Ovary (tissue), 9 donors: ENCODE measurements around the gene TNP2. TPM values are rescaled to one million over a fixed set of nuclear protein-coding genes. Genes with fewer than 3 reads are reported as not detected.

Experiments
- DNase-seq, 5 donors: peaks; one replicate each; pipeline ENCODE4 v3.0.0-alpha.2; 2019 to 2020
- H3K27ac ChIP-seq, 2 donors: fragments of 200-600 bp; one replicate each; pipeline versions ENCODE4 v1.5.1 to v1.8.0; 2019 to 2022
- H3K27me3 ChIP-seq: fragments of 200-600 bp; one replicate; pipeline ENCODE4 v1.8.0; 2022
- H3K36me3 ChIP-seq: fragments of 200-600 bp; sonication (generic); one replicate; pipeline ENCODE4 v1.5.1; 2019
- H3K4me1 ChIP-seq: one replicate; pipeline ENCODE4 v1.8.1; 2013; ENCODE audit warnings: mild to moderate bottlenecking, moderate library complexity; ENCODE audit not compliant: insufficient read depth
- H3K4me3 ChIP-seq: fragments of 200-600 bp; sonication (generic); one replicate; pipeline ENCODE4 v1.5.1; 2017
- H3K9me3 ChIP-seq, 2 donors: fragments of 200-600 bp in 1 of 2; sonication (generic) in 1 of 2; one replicate each; pipeline versions ENCODE4 v1.5.1 to v1.8.1; 2013 to 2019; ENCODE audit warnings: mild to moderate bottlenecking in 1 of 2, moderate library complexity in 1 of 2
- EP300 ChIP-seq: sonication (generic); formaldehyde crosslinking; IDR thresholded peaks from one replicate; pipeline ENCODE4 v1.6.1; 2017; ENCODE audit warnings: antibody characterized with exemption
- POLR2A ChIP-seq: fragments of 450-650 bp; IDR thresholded peaks from one replicate; pipeline ENCODE4 v1.6.1; 2017; ENCODE audit warnings: antibody characterized with exemption, mild to moderate bottlenecking, moderate library complexity
- WGBS, 3 donors: extraction: QIAGEN DNeasy Blood & Tissue Kit in 1 of 3; methylation state at CpG; one replicate each; pipeline versions ENCODE4 v1.1.5 to v1.1.7; 2013 to 2017; 5-methylcytosine and 5-hydroxymethylcytosine counted together
- intact Hi-C, 4 donors: fragments of 100-400 bp; cut with DNase I; formaldehyde crosslinking; loops; one replicate each; pipeline versions ENCODE4 v1.11.0 to v1.15.1; 2022 to 2023
- polyA plus RNA-seq, 2 donors: library from polyadenylated mRNA; stranded (reverse); fragments of 200-250 nt in 1 of 2; fragments of 350-450 nt in 1 of 2; fragmentation: Illumina TruSeq in 1 of 2; extraction: RNeasy Lipid Tissue Mini Kit (QIAGEN cat#74804) in 1 of 2; gene quantifications; one replicate each; pipeline ENCODE4 v1.2.3, GENCODE V29; 2013 to 2014
- total RNA-seq, 7 donors: library from RNA; depleted of rRNA in 2 of 7; stranded (reverse); fragments of >200 nt in 2 of 7; fragmentation: NEBNext Ultra II Directional in 3 of 7; extraction: Animal tissue kit (Norgen Biotek cat#: 25700) in 3 of 7; gene quantifications; one replicate each; pipeline versions ENCODE4 v1.1.0 to v1.2.4, GENCODE V29; 2016 to 2023
- TF ChIP-seq, protein P1 (sequence below), 3 donors: fragments of 450-650 bp in 2 of 3; fragments of 200-600 bp in 1 of 3; IDR thresholded peaks; one replicate each; pipeline versions ENCODE4 v1.5.1 to v1.8.0; 2016 to 2022; ENCODE audit warnings: antibody characterized with exemption in 3 of 3, mild to moderate bottlenecking in 1 of 3
- donor health status: DM: no; HTN: no; CAD: no; lungs with moderate emphysema.
- donor health status: DM: no; HTN: no; CAD: no.
- donor health status: Bipolar disorder and iron deficiency.
- donor health status: DM: yes; HTN: yes; CAD: no.
- donor health status: DM: no; HTN: no; CAD: no.
- donor health status: DM: yes; HTN: yes; CAD: no.

TNP2 gene
- total and polyA plus RNA-seq, 9 donors: not detected

GRCh38 chr16:11229906-11230305 lies 39.2 kb downstream of the TNP2 start:
- no peaks in the 10 kb centered on the region for H3K4me1 ChIP-seq
- no peak for TF ChIP-seq EP300
- TF ChIP-seq, protein P1, sequence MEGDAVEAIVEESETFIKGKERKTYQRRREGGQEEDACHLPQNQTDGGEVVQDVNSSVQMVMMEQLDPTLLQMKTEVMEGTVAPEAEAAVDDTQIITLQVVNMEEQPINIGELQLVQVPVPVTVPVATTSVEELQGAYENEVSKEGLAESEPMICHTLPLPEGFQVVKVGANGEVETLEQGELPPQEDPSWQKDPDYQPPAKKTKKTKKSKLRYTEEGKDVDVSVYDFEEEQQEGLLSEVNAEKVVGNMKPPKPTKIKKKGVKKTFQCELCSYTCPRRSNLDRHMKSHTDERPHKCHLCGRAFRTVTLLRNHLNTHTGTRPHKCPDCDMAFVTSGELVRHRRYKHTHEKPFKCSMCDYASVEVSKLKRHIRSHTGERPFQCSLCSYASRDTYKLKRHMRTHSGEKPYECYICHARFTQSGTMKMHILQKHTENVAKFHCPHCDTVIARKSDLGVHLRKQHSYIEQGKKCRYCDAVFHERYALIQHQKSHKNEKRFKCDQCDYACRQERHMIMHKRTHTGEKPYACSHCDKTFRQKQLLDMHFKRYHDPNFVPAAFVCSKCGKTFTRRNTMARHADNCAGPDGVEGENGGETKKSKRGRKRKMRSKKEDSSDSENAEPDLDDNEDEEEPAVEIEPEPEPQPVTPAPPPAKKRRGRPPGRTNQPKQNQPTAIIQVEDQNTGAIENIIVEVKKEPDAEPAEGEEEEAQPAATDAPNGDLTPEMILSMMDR (IDR thresholded peaks at IDR 0.05): no peak
- TF ChIP-seq POLR2A: no peak
- H3K9me3 ChIP-seq: no peaks in the 10 kb centered on the region
- no peak overlapping the region for H3K4me3 ChIP-seq
- 80 to 85% (median 84%) methylated on average over 4 of the region's 4 CpGs for WGBS, 3 donors
- H3K36me3 ChIP-seq: no peaks in the 10 kb centered on the region
- intact Hi-C loops: no loop called here
- no peaks in the 10 kb centered on the region for H3K27me3 ChIP-seq
- no peak overlapping the region for H3K27ac ChIP-seq
- no peak for DNase-seq

DNA sequence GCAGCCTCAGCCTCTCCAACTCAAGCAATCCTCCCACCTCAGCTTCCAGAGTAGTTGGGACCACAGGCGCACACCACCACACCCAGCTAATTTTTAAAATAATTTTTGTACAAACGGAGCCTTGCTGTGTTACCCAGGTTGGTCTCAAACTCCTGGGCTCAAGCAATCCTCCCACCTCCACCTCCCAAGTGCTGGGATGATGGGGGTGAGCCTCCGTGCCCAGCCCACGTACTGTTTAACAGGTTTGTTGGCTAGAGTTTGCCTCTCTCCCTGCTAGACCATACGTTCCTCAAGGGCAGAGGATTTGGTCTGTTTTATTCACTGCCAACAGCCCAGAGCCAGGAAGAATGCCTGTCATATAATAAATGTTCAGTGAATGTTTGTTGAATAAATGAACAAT lies 39.7 kb downstream of the TNP2 start:
- Histone ChIP-seq H3K36me3 (no peaks in the 10 kb centered on the region), H3K9me3 (no peaks in the 10 kb centered on the region), H3K4me1 (no peaks in the 10 kb centered on the region), H3K4me3 (no peak overlapping the region), H3K27me3 (no peaks in the 10 kb centered on the region), H3K27ac (no peak overlapping the region)
- intact Hi-C loops: no loop called here
- DNase-seq: no peak
- 72 to 85% (median 78%) methylated on average over 5 of the region's 5 CpGs for WGBS, 3 donors
- no peak for TF ChIP-seq EP300
- TF ChIP-seq POLR2A: no peak
- TF ChIP-seq, protein P1 (IDR thresholded peaks at IDR 0.05): no peak

- TF ChIP-seq POLR2A: no peak
- no peak for TF ChIP-seq EP300
- TF ChIP-seq, protein P1 (IDR thresholded peaks at IDR 0.05): no peak
- intact Hi-C loops: no loop called here
- H3K27ac ChIP-seq: no peak overlapping the region
- 76 to 86% (median 81%) methylated on average over 16 to 18 of the region's 18 CpGs for WGBS, 3 donors
- no peaks in the 10 kb centered on the region for H3K9me3 ChIP-seq
- DNase-seq: no peak
- no peaks in the 10 kb centered on the region for H3K36me3 ChIP-seq
- no peak overlapping the region for H3K4me3 ChIP-seq
- peaks cover 3% of the 10 kb centered on the region for H3K4me1 ChIP-seq
- no peaks in the 10 kb centered on the region for H3K27me3 ChIP-seq
These were observed 43.2 kb downstream of the TNP2 start for GRCh38 chr16:11225677-11226549.

DNA sequence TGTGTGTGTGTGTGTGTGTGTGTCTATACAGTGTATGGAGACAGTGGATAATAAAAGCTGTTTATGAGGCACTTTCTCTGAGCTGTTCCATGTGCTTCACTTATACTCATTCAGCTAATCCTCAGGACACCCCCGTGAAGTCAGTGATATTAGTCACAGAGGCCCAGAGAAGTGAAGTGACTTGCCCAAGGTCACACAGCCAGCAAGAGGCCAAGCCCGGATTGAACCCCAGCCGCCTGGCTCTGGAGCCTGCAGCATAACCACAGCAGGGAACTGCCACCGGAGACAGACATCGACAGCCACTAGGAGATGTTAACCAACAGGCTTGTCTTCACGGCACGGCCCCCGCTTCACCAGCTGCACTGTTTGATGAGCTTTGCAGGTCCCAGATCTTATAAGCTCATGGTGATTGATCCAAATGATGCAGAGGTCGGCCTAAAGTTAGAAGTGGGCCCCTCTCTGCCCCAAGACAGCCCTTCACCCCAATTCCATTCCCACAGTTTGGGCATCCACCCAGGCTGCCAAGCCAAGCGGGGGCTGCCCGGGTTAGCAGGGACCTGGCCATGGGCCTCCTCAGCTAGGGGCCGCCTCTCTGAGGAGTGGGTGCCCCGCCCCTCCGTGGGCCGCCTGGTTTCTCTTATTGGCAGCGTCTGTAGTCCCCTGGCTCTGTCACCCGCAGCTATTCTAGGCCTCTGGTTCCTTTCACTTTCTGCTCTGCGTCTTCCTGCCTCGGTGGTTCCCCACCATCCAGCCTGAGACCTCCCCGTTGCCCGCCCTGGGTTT lies 44.0 kb downstream of the TNP2 start:
- no peaks in the 10 kb centered on the region for H3K27me3 ChIP-seq
- intact Hi-C loops: no loop called here
- DNase-seq: no peak
- 58 to 64% (median 62%) methylated on average over 21 of the region's 21 CpGs for WGBS, 3 donors
- TF ChIP-seq EP300 (no peak), POLR2A (no peak)
- TF ChIP-seq, protein P1 (IDR thresholded peaks at IDR 0.05): no peak
- no peaks in the 10 kb centered on the region for H3K36me3 ChIP-seq
- no peak overlapping the region for H3K27ac ChIP-seq
- H3K9me3 ChIP-seq: no peaks in the 10 kb centered on the region
- no peak overlapping the region for H3K4me3 ChIP-seq
- H3K4me1 ChIP-seq: peaks cover 10% of the 10 kb centered on the region
